GM23338 (cell line): ENCODE results near the gene PTPRN2. TPM values are rescaled to one million over a fixed set of nuclear protein-coding genes. Genes with fewer than 3 reads are reported as not detected.

Source experiments
- ATAC-seq: fragments of 200-7000 bp; cut with Tn5 transposase; 3 replicates; pipeline ENCODE4 v1.9.1; 2020
- DNase-seq: peaks from one replicate; pipeline ENCODE4 v3.0.0-alpha.2; 2015; ENCODE audit warnings: low spot score
- H2AFZ ChIP-seq: fragments of 200-600 bp; sonication (generic); 2 replicates; pipeline ENCODE4 v1.8.0; 2016; ENCODE audit warnings: antibody characterized with exemption, mild to moderate bottlenecking, moderate library complexity
- H3F3A ChIP-seq: fragments of 200-600 bp; sonication (generic); replicated peaks from 2 replicates; pipeline ENCODE4 v1.8.0; 2017; ENCODE audit warnings: antibody characterized with exemption, mixed run types, low read depth
- H3K27ac ChIP-seq: fragments of 200-600 bp; sonication (generic); 2 replicates; pipeline ENCODE4 v1.6.1; 2016; ENCODE audit warnings: low read depth
- H3K27me3 ChIP-seq: fragments of 200-600 bp; sonication (generic); 2 replicates; pipeline ENCODE4 v1.8.0; 2016; ENCODE audit warnings: mild to moderate bottlenecking, mixed run types, moderate library complexity; ENCODE audit not compliant: insufficient read depth
- H3K36me3 ChIP-seq: fragments of 200-600 bp; sonication (generic); 2 replicates; pipeline ENCODE4 v1.8.0; 2016; ENCODE audit warnings: mild to moderate bottlenecking; ENCODE audit not compliant: insufficient read depth
- H3K4me1 ChIP-seq: fragments of 200-600 bp; sonication (generic); 2 replicates; pipeline ENCODE4 v1.8.0; 2016; ENCODE audit warnings: mild to moderate bottlenecking, moderate library complexity; ENCODE audit not compliant: insufficient read depth
- H3K4me2 ChIP-seq: fragments of 200-600 bp; sonication (generic); 2 replicates; pipeline ENCODE4 v1.7.1; 2017; ENCODE audit warnings: mixed run types
- H3K4me3 ChIP-seq: fragments of 200-600 bp; sonication (generic); 2 replicates; pipeline ENCODE4 v1.6.1; 2016; ENCODE audit warnings: mixed run types
- H3K79me2 ChIP-seq: fragments of 200-600 bp; sonication (generic); replicated peaks from 2 replicates; pipeline ENCODE4 v1.8.0; 2017; ENCODE audit warnings: mild to moderate bottlenecking; ENCODE audit not compliant: insufficient read depth
- H3K9me2 ChIP-seq: fragments of 200-600 bp; sonication (generic); 2 replicates; pipeline ENCODE4 v1.8.0; 2017; ENCODE audit not compliant: insufficient read depth
- H4K20me1 ChIP-seq: fragments of 200-600 bp; sonication (generic); replicated peaks from 2 replicates; pipeline ENCODE4 v1.8.0; 2017; ENCODE audit warnings: mild to moderate bottlenecking; ENCODE audit not compliant: insufficient read depth
- H3K27ac Mint-ChIP-seq: 2 replicates; pipeline ENCODE4 v1.8.0; 2020; ENCODE audit warnings: inconsistent platforms, mild to moderate bottlenecking, moderate library complexity, mixed read lengths
- H3K27me3 Mint-ChIP-seq: 3 replicates; pipeline ENCODE4 v1.8.0; 2022; ENCODE audit warnings: low read depth, mild to moderate bottlenecking, moderate library complexity, mixed read lengths, inconsistent platforms; ENCODE audit not compliant: insufficient read depth, poor library complexity
- H3K36me3 Mint-ChIP-seq: 3 replicates; pipeline ENCODE4 v1.8.0; 2021; ENCODE audit warnings: low read depth, mild to moderate bottlenecking, inconsistent platforms, moderate library complexity, mixed read lengths
- H3K4me1 Mint-ChIP-seq: 3 replicates; pipeline ENCODE4 v1.8.0; 2020; ENCODE audit warnings: mild to moderate bottlenecking, inconsistent platforms, mixed read lengths
- H3K4me3 Mint-ChIP-seq: 3 replicates; pipeline ENCODE4 v1.8.0; 2021; ENCODE audit warnings: moderate library complexity, mild to moderate bottlenecking, inconsistent platforms, mixed read lengths
- H3K9me3 Mint-ChIP-seq: 3 replicates; pipeline ENCODE4 v1.8.0; 2020; ENCODE audit warnings: moderate library complexity, mild to moderate bottlenecking, inconsistent platforms, mixed read lengths
- CREB1 ChIP-seq: fragments of 250-450 bp; sonication (Bioruptor Pico); IDR thresholded peaks from 2 replicates; pipeline ENCODE4 v1.5.0; 2020; ENCODE audit warnings: low read depth, mild to moderate bottlenecking, moderate library complexity
- ETS1 ChIP-seq: IDR thresholded peaks from 2 replicates; pipeline ENCODE4 v1.6.1; 2016; ENCODE audit warnings: antibody characterized with exemption
- EZH2 ChIP-seq: fragments of 200-600 bp; sonication (generic); IDR thresholded peaks from one replicate; pipeline ENCODE4 v1.8.0; 2017; ENCODE audit warnings: antibody characterized with exemption, mild to moderate bottlenecking, low read depth; ENCODE audit not compliant: unreplicated experiment
- EZH2phosphoT487 ChIP-seq: fragments of 200-600 bp; sonication (generic); IDR thresholded peaks from one replicate; pipeline ENCODE4 v1.8.1; 2018; ENCODE audit warnings: antibody characterized with exemption; ENCODE audit not compliant: unreplicated experiment
- POLR2AphosphoS5 ChIP-seq: IDR thresholded peaks from 2 replicates; pipeline ENCODE4 v1.6.1; 2016; ENCODE audit warnings: antibody characterized with exemption, low read depth
- REST ChIP-seq: IDR thresholded peaks from one replicate; pipeline ENCODE4 v1.6.1; 2018; ENCODE audit warnings: antibody characterized with exemption; ENCODE audit not compliant: unreplicated experiment
- STAT1 ChIP-seq: IDR thresholded peaks from one replicate; pipeline ENCODE4 v1.6.1; 2016; ENCODE audit warnings: antibody characterized with exemption; ENCODE audit not compliant: unreplicated experiment
- ZNF114 ChIP-seq: fragments of 250-450 bp; sonication (Bioruptor Pico); IDR thresholded peaks from 2 replicates; pipeline ENCODE4 v1.5.0; 2020; ENCODE audit warnings: mild to moderate bottlenecking, moderate library complexity
- ZNF331 ChIP-seq: fragments of 250-450 bp; sonication (Bioruptor Pico); IDR thresholded peaks from 2 replicates; pipeline ENCODE4 v1.5.0; 2020; ENCODE audit warnings: low read depth, mild to moderate bottlenecking, moderate library complexity
- ZNF462 ChIP-seq: fragments of 250-450 bp; sonication (Bioruptor Pico); IDR thresholded peaks from 2 replicates; pipeline ENCODE4 v1.5.0; 2020; ENCODE audit warnings: mild to moderate bottlenecking, moderate library complexity
- polyA plus RNA-seq: library from polyadenylated mRNA; unstranded; fragments of >200 nt; fragmentation: Nextera tagmentation; extraction: Ambion mirVana; gene quantifications from 2 replicates; pipeline ENCODE4 v1.2.1, GENCODE V29; 2016
- total RNA-seq: library from RNA; depleted of rRNA; stranded (reverse); fragments of >200 nt; shearing (Covaris generic); gene quantifications from 2 replicates; pipeline ENCODE4 v1.2.3, GENCODE V29; 2014

Gene PTPRN2
- total and polyA plus RNA-seq, 2 experiments from 2014 or later, result 0.87 to 4.0 TPM

GRCh38 chr7:158388072-158388471, 199.6 kb downstream of the PTPRN2 start:
- Histone ChIP-seq H3K36me3 (no peaks in the 10 kb centered on the region), H3K4me1 (no peaks in the 10 kb centered on the region), H3F3A (no peaks in the 10 kb centered on the region), H3K9me2 (no peaks in the 10 kb centered on the region), H3K79me2 (no peaks in the 10 kb centered on the region), H3K4me3 (no peak overlapping the region), H4K20me1 (no peaks in the 10 kb centered on the region), H3K4me2 (no peak overlapping the region), H2AFZ (no peak overlapping the region), H3K27me3 (no peaks in the 10 kb centered on the region), H3K27ac (no peak overlapping the region)
- DNase-seq, result no peak
- no peak for TF ChIP-seq STAT1
- no peak for TF ChIP-seq EZH2
- no peak for TF ChIP-seq CREB1 (CRISPR knock-in tag)
- TF ChIP-seq ZNF114 (CRISPR knock-in tag), result no peak
- TF ChIP-seq POLR2AphosphoS5, result no peak
- no peak for TF ChIP-seq EZH2phosphoT487
- TF ChIP-seq ZNF331 (CRISPR knock-in tag), result no peak
- TF ChIP-seq ETS1, result no peak
- TF ChIP-seq REST, result no peak
- no peak for TF ChIP-seq ZNF462 (CRISPR knock-in tag)
- H3K36me3 Mint-ChIP-seq, result peaks cover 38% of the 10 kb centered on the region
- H3K9me3 Mint-ChIP-seq, result peaks cover 96% of the 10 kb centered on the region
- H3K27ac Mint-ChIP-seq, result no peak overlapping the region
- peaks cover 18% of the 10 kb centered on the region for H3K27me3 Mint-ChIP-seq
- H3K4me3 Mint-ChIP-seq, result no peak overlapping the region
- no peak for ATAC-seq
- H3K4me1 Mint-ChIP-seq, result no peaks in the 10 kb centered on the region
